Mononuclear cell (primary cell): Measurements from ENCODE around the gene DUSP10. TPM values are rescaled to one million over a fixed set of nuclear protein-coding genes. Genes with fewer than 3 reads are reported as not detected.

Experiments used
- H3K27me3 ChIP-seq: 2 replicates; pipeline ENCODE4 v1.6.0; 2011; ENCODE audit warnings: low read length, control low read depth; ENCODE audit not compliant: insufficient read depth
- H3K4me1 ChIP-seq: 2 replicates; pipeline ENCODE4 v1.5.1; 2011; ENCODE audit warnings: mild to moderate bottlenecking, low read length, control low read depth; ENCODE audit not compliant: insufficient read depth
- H3K4me3 ChIP-seq: 2 replicates; pipeline ENCODE4 v1.5.1; 2011; ENCODE audit warnings: mild to moderate bottlenecking, low read length, moderate library complexity
- H3K9me3 ChIP-seq: 2 replicates; pipeline ENCODE4 v1.5.1; 2011; ENCODE audit warnings: low read depth, mild to moderate bottlenecking, control low read depth, low read length
- total RNA-seq: library from RNA; depleted of rRNA; stranded (reverse); fragments of >200 nt; gene quantifications from one replicate; pipeline ENCODE4 v1.2.3, GENCODE V29; 2012

DUSP10 gene
- total RNA-seq = 104 TPM

- no peaks in the 10 kb centered on the region for H3K27me3 ChIP-seq
- H3K4me1 ChIP-seq = peaks cover 40% of the 10 kb centered on the region
- no peaks in the 10 kb centered on the region for H3K9me3 ChIP-seq
- H3K4me3 ChIP-seq = peak within 1 kb of the TSS; percentile 84
These were observed at the start of gene DUSP10 for GRCh38 chr1:221741703-221742554. Gene DUSP10 (minus strand): TSS chr1:221742089. CDS start chr1:221739744, 2,345 bp downstream.

- no peaks in the 10 kb centered on the region for H3K27me3 ChIP-seq
- H3K4me1 ChIP-seq = peaks cover 18% of the 10 kb centered on the region
- H3K9me3 ChIP-seq = no peaks in the 10 kb centered on the region
- H3K4me3 ChIP-seq = no peak overlapping the region
These were observed 46.6 kb upstream of the DUSP10 start for GRCh38 chr1:221788466-221788865.

GRCh38 chr1:221786647-221787046 is 44.8 kb upstream of the DUSP10 start:
- H3K4me1 ChIP-seq = peaks cover 31% of the 10 kb centered on the region
- no peak overlapping the region for H3K4me3 ChIP-seq
- no peaks in the 10 kb centered on the region for H3K9me3 ChIP-seq
- H3K27me3 ChIP-seq = no peaks in the 10 kb centered on the region

DNA sequence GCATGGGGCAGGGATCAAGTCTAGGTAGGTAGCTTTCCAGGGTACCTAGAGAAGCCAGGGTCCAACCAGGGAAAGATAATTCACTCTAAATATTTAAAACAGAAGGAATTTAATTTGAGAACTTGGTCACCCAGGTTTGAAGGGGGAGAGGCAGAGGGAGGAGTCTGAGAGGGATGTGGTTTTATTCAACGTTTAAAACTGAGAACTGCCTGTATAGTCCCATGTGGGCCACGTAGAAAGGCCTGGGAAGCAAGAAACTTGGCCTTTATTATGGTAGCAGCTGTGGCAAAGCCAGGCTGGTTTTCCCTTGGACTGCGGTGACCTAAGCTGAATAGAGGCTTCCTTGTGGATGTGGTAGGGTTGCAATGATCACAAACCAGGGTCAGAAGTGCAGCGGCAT is 42.0 kb upstream of the DUSP10 start:
- H3K27me3 ChIP-seq = no peaks in the 10 kb centered on the region
- H3K4me3 ChIP-seq = no peak overlapping the region
- H3K4me1 ChIP-seq = peaks cover 58% of the 10 kb centered on the region
- H3K9me3 ChIP-seq = no peaks in the 10 kb centered on the region

- H3K4me3 ChIP-seq = no peak overlapping the region
- H3K27me3 ChIP-seq = no peaks in the 10 kb centered on the region
- H3K9me3 ChIP-seq = no peaks in the 10 kb centered on the region
- peaks cover 63% of the 10 kb centered on the region for H3K4me1 ChIP-seq
These were observed 41.5 kb upstream of the DUSP10 start for GRCh38 chr1:221783437-221783836.

DNA sequence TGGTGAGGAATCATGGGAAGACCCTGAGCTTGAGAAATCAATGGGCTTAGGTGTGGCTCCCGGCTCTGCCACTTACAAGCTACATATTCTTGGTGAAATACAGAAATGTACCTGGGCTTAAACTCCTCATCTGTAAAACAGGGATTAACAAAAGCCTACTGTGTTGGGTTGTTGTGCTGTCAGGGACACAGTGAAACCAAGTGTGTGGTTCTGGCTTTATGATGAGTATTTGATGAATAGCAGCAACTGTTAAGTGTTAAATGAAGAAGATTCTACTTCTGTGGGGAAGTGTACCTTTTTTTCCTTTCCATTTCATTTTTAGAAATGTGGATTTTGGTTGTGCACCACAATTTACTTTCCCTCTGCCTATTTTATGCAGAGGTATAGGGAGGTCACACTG is 41.1 kb upstream of the DUSP10 start:
- no peak overlapping the region for H3K4me3 ChIP-seq
- no peaks in the 10 kb centered on the region for H3K9me3 ChIP-seq
- H3K4me1 ChIP-seq = peaks cover 67% of the 10 kb centered on the region
- no peaks in the 10 kb centered on the region for H3K27me3 ChIP-seq

GRCh38 chr1:221782477-221782876 is 40.6 kb upstream of the DUSP10 start:
- no peaks in the 10 kb centered on the region for H3K27me3 ChIP-seq
- no peaks in the 10 kb centered on the region for H3K9me3 ChIP-seq
- H3K4me1 ChIP-seq = peaks cover 72% of the 10 kb centered on the region
- H3K4me3 ChIP-seq = no peak overlapping the region

GRCh38 chr1:221781102-221781755 is 39.3 kb upstream of the DUSP10 start:
- no peaks in the 10 kb centered on the region for H3K27me3 ChIP-seq
- H3K9me3 ChIP-seq = no peaks in the 10 kb centered on the region
- no peak overlapping the region for H3K4me3 ChIP-seq
- peaks cover 85% of the 10 kb centered on the region for H3K4me1 ChIP-seq

GRCh38 chr1:221780175-221780574 is 38.3 kb upstream of the DUSP10 start:
- no peak overlapping the region for H3K4me3 ChIP-seq
- no peaks in the 10 kb centered on the region for H3K9me3 ChIP-seq
- H3K4me1 ChIP-seq = peaks cover 93% of the 10 kb centered on the region
- H3K27me3 ChIP-seq = no peaks in the 10 kb centered on the region

- peaks cover 93% of the 10 kb centered on the region for H3K4me1 ChIP-seq
- H3K27me3 ChIP-seq = no peaks in the 10 kb centered on the region
- no peak overlapping the region for H3K4me3 ChIP-seq
- no peaks in the 10 kb centered on the region for H3K9me3 ChIP-seq
These were observed 37.9 kb upstream of the DUSP10 start for GRCh38 chr1:221779771-221780170.

- Histone ChIP-seq H3K4me3 (no peak overlapping the region), H3K27me3 (no peaks in the 10 kb centered on the region), H3K4me1 (peaks cover 82% of the 10 kb centered on the region), H3K9me3 (no peaks in the 10 kb centered on the region)
These were observed 36.8 kb upstream of the DUSP10 start for GRCh38 chr1:221778535-221779142.

DNA sequence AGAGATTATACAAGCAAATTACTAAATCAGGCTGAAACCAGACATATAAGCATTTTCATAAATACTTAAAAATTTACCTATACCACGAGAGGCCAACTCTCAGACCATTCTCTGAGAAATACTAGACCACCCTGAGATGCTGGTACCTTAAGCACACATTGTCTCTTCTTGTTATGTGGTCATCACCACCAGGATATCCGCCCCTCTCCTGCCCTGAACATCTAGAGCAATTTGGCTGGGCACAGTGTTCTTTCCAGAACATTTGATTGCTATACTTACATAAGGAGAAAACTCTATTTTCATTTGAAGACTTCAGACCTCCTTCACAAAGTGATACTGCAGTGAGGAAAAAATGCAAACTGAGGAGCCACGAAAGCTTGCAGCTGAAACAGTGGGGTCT is 36.2 kb upstream of the DUSP10 start:
- no peaks in the 10 kb centered on the region for H3K9me3 ChIP-seq
- H3K4me3 ChIP-seq = no peak overlapping the region
- no peaks in the 10 kb centered on the region for H3K27me3 ChIP-seq
- H3K4me1 ChIP-seq = peaks cover 77% of the 10 kb centered on the region

GRCh38 chr1:221777431-221778072 is 35.7 kb upstream of the DUSP10 start:
- H3K4me3 ChIP-seq = no peak overlapping the region
- no peaks in the 10 kb centered on the region for H3K27me3 ChIP-seq
- H3K4me1 ChIP-seq = peaks cover 72% of the 10 kb centered on the region
- no peaks in the 10 kb centered on the region for H3K9me3 ChIP-seq

DNA sequence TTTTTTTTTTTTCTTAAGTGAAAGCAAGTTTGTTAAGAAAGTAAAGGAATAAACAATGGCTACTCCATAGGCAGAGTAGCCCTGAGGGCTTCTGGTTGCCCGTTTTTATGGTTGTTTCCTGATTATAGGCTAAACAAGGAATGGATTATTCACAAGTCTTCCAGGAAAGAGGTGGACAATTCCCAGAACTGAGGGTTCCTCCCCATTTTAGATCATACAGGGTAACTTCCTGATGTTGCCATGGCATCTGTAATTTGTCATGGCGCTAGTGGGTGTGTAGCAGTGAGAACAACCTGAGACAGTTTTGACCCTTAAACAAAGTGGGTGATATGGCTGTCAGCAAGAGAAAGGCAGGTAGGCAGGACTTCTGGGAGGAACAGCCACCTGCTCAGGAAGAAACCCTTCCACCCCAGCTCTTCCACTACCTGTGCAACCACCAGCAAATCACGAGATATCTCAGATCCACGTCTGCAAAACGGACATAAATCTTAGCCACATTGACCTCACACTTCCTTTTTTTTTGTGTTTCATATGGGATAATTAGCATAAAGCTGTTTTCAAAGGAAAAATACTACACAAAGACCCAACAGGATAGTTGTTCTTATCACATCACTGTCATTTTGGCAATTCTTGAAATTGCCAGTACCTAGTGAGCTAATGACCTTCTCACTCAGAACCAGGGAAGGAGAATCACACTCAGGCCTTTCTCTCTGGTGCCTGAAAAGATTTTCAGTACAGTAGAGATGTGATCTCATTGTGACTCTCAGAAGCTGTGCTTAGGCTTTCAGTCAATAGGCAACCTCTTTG is 34.8 kb upstream of the DUSP10 start:
- H3K4me3 ChIP-seq = no peak overlapping the region
- no peaks in the 10 kb centered on the region for H3K27me3 ChIP-seq
- H3K4me1 ChIP-seq = peaks cover 63% of the 10 kb centered on the region
- H3K9me3 ChIP-seq = no peaks in the 10 kb centered on the region
